Sigmoid colon (tissue), 4 donors: ENCODE data around the gene PLXDC1.

Experiments
- EP300 ChIP-seq, 4 donors: sonication (generic); formaldehyde crosslinking; IDR thresholded peaks; one replicate each; pipeline ENCODE4 v1.6.1; 2017; ENCODE audit warnings: antibody characterized with exemption in 4 of 4
- POLR2A ChIP-seq, 2 donors: fragments of 450-650 bp; IDR thresholded peaks; one replicate each; pipeline ENCODE4 v1.6.1; 2016; ENCODE audit warnings: antibody characterized with exemption in 2 of 2, mild to moderate bottlenecking in 2 of 2, moderate library complexity in 2 of 2
- POLR2AphosphoS5 ChIP-seq, 4 donors: sonication (generic); formaldehyde crosslinking; IDR thresholded peaks; one replicate each; pipeline ENCODE4 v1.6.1; 2017; ENCODE audit warnings: antibody characterized with exemption in 4 of 4
- TF ChIP-seq, protein P1 (sequence below), 4 experiments: fragments of 450-650 bp in 3 of 4; fragments of 200-600 bp in 1 of 4; IDR thresholded peaks; one replicate each; pipeline ENCODE4 v1.5.1; 2016 to 2019; ENCODE audit warnings: antibody characterized with exemption in 4 of 4, mild to moderate bottlenecking in 3 of 4, moderate library complexity in 2 of 4

DNA sequence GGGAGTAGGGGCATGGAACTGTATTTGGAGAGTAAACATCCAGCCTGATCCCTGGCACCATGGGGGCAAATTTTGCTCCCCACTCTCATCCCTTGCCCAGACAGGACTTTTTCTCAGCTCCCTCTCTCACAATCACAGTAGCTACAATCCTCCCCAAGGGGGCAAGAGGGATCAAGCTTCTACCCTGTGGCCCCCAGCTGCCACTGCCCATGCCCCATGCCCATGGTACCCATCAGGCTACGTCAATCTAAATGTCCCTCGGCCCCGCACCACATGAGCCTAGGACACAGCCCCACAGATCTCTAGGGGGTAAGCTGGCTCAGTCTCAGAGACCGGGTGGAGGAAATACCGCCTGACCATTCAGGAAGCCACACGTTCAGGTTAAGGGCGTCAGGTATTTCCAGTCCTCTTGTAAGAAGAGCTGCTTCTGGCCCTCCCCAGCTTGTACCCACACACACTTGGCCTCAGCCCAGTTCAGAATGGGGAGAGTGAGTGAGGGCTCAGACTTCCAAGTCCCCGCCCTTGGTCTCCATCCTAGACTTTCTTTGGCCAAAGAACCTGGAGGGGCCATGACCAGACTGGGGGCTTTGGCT is 44.2 kb upstream of the PLXDC1 start:
- TF ChIP-seq, protein P1, sequence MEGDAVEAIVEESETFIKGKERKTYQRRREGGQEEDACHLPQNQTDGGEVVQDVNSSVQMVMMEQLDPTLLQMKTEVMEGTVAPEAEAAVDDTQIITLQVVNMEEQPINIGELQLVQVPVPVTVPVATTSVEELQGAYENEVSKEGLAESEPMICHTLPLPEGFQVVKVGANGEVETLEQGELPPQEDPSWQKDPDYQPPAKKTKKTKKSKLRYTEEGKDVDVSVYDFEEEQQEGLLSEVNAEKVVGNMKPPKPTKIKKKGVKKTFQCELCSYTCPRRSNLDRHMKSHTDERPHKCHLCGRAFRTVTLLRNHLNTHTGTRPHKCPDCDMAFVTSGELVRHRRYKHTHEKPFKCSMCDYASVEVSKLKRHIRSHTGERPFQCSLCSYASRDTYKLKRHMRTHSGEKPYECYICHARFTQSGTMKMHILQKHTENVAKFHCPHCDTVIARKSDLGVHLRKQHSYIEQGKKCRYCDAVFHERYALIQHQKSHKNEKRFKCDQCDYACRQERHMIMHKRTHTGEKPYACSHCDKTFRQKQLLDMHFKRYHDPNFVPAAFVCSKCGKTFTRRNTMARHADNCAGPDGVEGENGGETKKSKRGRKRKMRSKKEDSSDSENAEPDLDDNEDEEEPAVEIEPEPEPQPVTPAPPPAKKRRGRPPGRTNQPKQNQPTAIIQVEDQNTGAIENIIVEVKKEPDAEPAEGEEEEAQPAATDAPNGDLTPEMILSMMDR (IDR thresholded peaks at IDR 0.05) = no peak
- no peak for TF ChIP-seq POLR2A (IDR thresholded peaks at IDR 0.05)
- no peak for TF ChIP-seq POLR2AphosphoS5 (IDR thresholded peaks at IDR 0.05)
- no peak for TF ChIP-seq EP300 (IDR thresholded peaks at IDR 0.05)
